ENCODE measurements around the gene GJB6. TPM values are rescaled to one million over a fixed set of nuclear protein-coding genes. Genes with fewer than 3 reads are reported as not detected.

The GJB6 gene
- total RNA-seq, 1 donor from 2014 or later: 32.6 TPM

GRCh38 chr13:20198781-20199180 lies 33.3 kb downstream of the GJB6 start:
- DNase-seq (ENCODE audit: low read depth): peak; percentile 63
- Histone ChIP-seq H3K4me3 (ENCODE audit: low read depth, low read length) (no peak overlapping the region), H3K36me3 (ENCODE audit: control insufficient read depth, insufficient read depth, low read length) (no peaks in the 10 kb centered on the region), H3K27me3 (ENCODE audit: control insufficient read depth, insufficient read depth, low read length) (no peaks in the 10 kb centered on the region)
- no peak for FAIRE-seq
- no peak for TF ChIP-seq CTCF (IDR thresholded peaks at IDR 0.05; ENCODE audit: insufficient read depth, low read length, severe bottlenecking)

GRCh38 chr13:20197361-20197834 lies 34.7 kb downstream of the GJB6 start:
- Histone ChIP-seq H3K4me3 (ENCODE audit: low read depth, low read length) (no peak overlapping the region), H3K27me3 (ENCODE audit: control insufficient read depth, insufficient read depth, low read length) (no peaks in the 10 kb centered on the region), H3K36me3 (ENCODE audit: control insufficient read depth, insufficient read depth, low read length) (no peaks in the 10 kb centered on the region)
- DNase-seq (ENCODE audit: low read depth) (peak; percentile 59), FAIRE-seq (no peak)
- TF ChIP-seq CTCF (IDR thresholded peaks at IDR 0.05; ENCODE audit: insufficient read depth, low read length, severe bottlenecking): peak; percentile 69

- DNase-seq (ENCODE audit: low read depth) (peak; percentile 72), FAIRE-seq (no peak)
- Histone ChIP-seq H3K4me3 (ENCODE audit: low read depth, low read length) (no peak overlapping the region), H3K36me3 (ENCODE audit: control insufficient read depth, insufficient read depth, low read length) (no peaks in the 10 kb centered on the region), H3K27me3 (ENCODE audit: control insufficient read depth, insufficient read depth, low read length) (no peaks in the 10 kb centered on the region)
- no peak for TF ChIP-seq CTCF (IDR thresholded peaks at IDR 0.05; ENCODE audit: insufficient read depth, low read length, severe bottlenecking)
Measured at GRCh38 chr13:20195801-20196200, 36.3 kb downstream of the GJB6 start.

- H3K4me3 ChIP-seq (ENCODE audit: low read depth, low read length): peak overlapping the region; percentile 61
- DNase-seq (ENCODE audit: low read depth): peak; percentile 70
- peaks cover 7% of the 10 kb centered on the region for H3K36me3 ChIP-seq (ENCODE audit: control insufficient read depth, insufficient read depth, low read length)
- TF ChIP-seq CTCF (IDR thresholded peaks at IDR 0.05; ENCODE audit: insufficient read depth, low read length, severe bottlenecking): no peak
- no peaks in the 10 kb centered on the region for H3K27me3 ChIP-seq (ENCODE audit: control insufficient read depth, insufficient read depth, low read length)
- no peak for FAIRE-seq
Measured at GRCh38 chr13:20193907-20194631, 38.0 kb downstream of the GJB6 start.

- H3K4me3 ChIP-seq (ENCODE audit: low read depth, low read length): peak overlapping the region; percentile 61
- FAIRE-seq: no peak
- DNase-seq (ENCODE audit: low read depth): no peak
- H3K36me3 ChIP-seq (ENCODE audit: control insufficient read depth, insufficient read depth, low read length): peaks cover 11% of the 10 kb centered on the region
- no peaks in the 10 kb centered on the region for H3K27me3 ChIP-seq (ENCODE audit: control insufficient read depth, insufficient read depth, low read length)
- TF ChIP-seq CTCF (IDR thresholded peaks at IDR 0.05; ENCODE audit: insufficient read depth, low read length, severe bottlenecking): no peak
Measured at GRCh38 chr13:20193162-20193906, 38.8 kb downstream of the GJB6 start.

All from bronchial epithelial cell (primary cell).